H1 (cell line): ENCODE measurements around the gene LEFTY1.

Experiments used
- RXRA ChIP-seq: IDR thresholded peaks from 2 replicates; pipeline ENCODE4 v1.6.1; 2011; ENCODE audit warnings: low read depth, mild to moderate bottlenecking, low read length, moderate library complexity; ENCODE audit not compliant: insufficient read depth
- SUZ12 ChIP-seq: fragments of 200-600 bp; sonication (generic); IDR thresholded peaks from 2 replicates; pipeline ENCODE4 v1.6.1; 2012; ENCODE audit warnings: mild to moderate bottlenecking, inconsistent platforms, low read length, moderate library complexity, mixed read lengths
- TEAD4 ChIP-seq: IDR thresholded peaks from 2 replicates; pipeline ENCODE4 v1.6.1; 2012; ENCODE audit warnings: low read depth, low read length, inconsistent platforms, mixed read lengths
- TF ChIP-seq, protein P1 (sequence below), 3 experiments: IDR thresholded peaks; 1 replicate in 2 of 3; 2 replicates in 1 of 3; pipeline versions ENCODE4 v1.5.1 to v1.6.1; 2011; ENCODE audit warnings: low read length in 3 of 3, mild to moderate bottlenecking in 3 of 3, inconsistent platforms in 2 of 3, low read depth in 1 of 3, moderate library complexity in 1 of 3; ENCODE audit not compliant: insufficient read depth in 1 of 3; ENCODE audit errors: control extremely low read depth in 1 of 3

DNA sequence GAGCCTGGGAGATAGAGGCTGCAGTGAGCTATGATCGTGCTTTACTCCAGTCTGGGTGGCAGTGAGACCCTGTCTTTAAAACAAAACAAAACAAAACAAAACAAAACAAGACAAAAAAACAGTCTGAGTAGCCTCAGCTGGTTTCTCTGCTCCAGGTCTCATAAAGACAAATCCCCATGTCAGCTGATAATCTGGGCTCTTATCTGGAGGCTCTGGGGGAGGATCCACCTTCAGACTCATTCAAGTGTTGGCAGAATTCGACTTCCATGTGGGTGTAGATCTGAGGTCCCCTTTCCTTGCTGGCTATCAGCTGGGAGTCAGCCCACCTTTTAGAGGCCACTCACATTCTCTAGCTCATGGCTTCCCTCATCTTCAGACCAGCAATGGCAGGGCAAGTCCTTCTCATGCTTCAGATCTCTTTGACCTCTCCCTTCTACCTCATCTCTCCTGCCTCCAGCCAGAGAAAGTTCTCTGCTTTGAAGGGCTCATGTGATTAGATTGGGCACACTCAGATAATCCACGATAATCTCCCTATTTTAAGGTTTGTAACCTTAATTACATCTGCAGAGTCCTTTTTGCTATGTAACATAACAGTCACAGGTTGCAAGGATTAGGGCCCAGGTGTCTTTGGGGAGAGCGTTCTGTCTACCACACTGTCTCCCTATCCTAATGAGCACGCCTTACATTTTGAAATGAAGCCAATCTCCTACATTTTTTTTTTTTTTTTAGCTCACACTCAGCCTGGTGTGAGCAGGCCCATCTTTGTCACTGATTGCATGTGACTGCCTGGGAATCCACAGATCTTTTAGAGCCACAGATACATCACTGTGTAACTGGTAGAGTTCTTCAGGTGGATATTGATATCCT lies 42.6 kb upstream of the LEFTY1 start:
- TF ChIP-seq, protein P1, sequence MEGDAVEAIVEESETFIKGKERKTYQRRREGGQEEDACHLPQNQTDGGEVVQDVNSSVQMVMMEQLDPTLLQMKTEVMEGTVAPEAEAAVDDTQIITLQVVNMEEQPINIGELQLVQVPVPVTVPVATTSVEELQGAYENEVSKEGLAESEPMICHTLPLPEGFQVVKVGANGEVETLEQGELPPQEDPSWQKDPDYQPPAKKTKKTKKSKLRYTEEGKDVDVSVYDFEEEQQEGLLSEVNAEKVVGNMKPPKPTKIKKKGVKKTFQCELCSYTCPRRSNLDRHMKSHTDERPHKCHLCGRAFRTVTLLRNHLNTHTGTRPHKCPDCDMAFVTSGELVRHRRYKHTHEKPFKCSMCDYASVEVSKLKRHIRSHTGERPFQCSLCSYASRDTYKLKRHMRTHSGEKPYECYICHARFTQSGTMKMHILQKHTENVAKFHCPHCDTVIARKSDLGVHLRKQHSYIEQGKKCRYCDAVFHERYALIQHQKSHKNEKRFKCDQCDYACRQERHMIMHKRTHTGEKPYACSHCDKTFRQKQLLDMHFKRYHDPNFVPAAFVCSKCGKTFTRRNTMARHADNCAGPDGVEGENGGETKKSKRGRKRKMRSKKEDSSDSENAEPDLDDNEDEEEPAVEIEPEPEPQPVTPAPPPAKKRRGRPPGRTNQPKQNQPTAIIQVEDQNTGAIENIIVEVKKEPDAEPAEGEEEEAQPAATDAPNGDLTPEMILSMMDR (IDR thresholded peaks at IDR 0.05; ENCODE audit: control extremely low read depth in 1 of 3, insufficient read depth in 1 of 3, low read depth in 1 of 3, low read length in 3 of 3) = no peak
- TF ChIP-seq RXRA (no peak), TEAD4 (no peak), SUZ12 (no peak)
